ENCODE results near the gene GNMT. TPM values are rescaled to one million over a fixed set of nuclear protein-coding genes. Genes with fewer than 3 reads are reported as not detected.
A peak's percentile ranks its signal among the peaks of the same experiment; 100 is the strongest.

GNMT gene
- total and polyA plus RNA-seq, 9 of the 15 experiments (the other 6 are each of a cell fraction or from before 2014, with no cell fraction given), result 0.11 to 0.29 (median 0.15) TPM; not detected in 6

DNA sequence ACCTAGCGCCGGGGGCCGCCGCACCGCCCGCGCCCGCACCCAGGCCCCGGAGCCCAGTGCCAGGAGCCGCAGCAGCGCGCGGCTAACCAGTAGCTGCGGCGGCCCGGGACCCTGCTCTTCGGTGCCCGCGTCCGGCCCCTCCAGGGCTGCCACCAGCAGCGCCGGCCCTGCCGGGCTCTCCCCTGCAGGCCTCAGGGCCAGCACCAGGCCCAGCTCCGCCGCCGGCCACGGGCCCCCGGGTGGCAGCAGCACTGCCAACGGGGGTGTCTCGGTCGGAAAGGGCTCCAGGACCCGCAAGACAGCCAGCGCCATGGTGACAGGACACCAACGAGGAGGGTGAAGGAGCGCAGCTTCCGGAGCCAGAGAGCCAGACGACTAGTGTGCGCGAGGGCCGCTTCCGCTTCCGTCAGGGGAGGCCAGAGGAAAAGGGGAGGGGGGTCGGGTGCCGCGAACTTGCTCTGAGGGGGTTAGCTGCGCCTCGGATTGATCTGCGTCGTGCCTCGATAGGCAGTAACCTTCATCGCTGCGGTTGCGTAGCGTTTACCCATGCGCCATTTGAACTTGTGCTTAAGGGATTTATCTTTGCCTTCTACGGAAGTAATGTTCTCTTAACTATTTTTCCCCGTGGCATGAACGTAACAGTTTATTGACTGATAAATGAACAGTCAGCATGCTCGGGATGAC, 18.4 kb downstream of the GNMT start, which contains the start of gene PEX6 (continued):
- TF ChIP-seq, protein P1, sequence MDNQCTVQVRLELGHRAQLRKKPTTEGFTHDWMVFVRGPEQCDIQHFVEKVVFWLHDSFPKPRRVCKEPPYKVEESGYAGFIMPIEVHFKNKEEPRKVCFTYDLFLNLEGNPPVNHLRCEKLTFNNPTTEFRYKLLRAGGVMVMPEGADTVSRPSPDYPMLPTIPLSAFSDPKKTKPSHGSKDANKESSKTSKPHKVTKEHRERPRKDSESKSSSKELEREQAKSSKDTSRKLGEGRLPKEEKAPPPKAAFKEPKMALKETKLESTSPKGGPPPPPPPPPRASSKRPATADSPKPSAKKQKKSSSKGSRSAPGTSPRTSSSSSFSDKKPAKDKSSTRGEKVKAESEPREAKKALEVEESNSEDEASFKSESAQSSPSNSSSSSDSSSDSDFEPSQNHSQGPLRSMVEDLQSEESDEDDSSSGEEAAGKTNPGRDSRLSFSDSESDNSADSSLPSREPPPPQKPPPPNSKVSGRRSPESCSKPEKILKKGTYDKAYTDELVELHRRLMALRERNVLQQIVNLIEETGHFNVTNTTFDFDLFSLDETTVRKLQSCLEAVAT (IDR thresholded peaks at IDR 0.05), result peak in 1 of 2 experiments; percentile 70; a peak in 1 of 4 replicates
- TF ChIP-seq RBBP5 (IDR thresholded peaks at IDR 0.05; ENCODE audit: borderline replicate concordance, insufficient read depth, low read length, poor library complexity, severe bottlenecking) (peak; percentile 87), ZNF707 (CRISPR knock-in tag; conservative IDR thresholded peaks at IDR 0.05) (no peak), STAT5A (IDR thresholded peaks at IDR 0.05; ENCODE audit: borderline replicate concordance, low read length) (peak; percentile 18; the same call in 1 of the 2 replicates), SMAD4 (CRISPR knock-in tag; conservative IDR thresholded peaks at IDR 0.05) (0 out of 2 replicates have a peak, but pooled peaks have one; percentile 58), KAT7 (CRISPR knock-in tag; IDR thresholded peaks at IDR 0.05; ENCODE audit: borderline replicate concordance) (0 out of 2 replicates have a peak, but pooled peaks have one; percentile 73), ZNF384 (IDR thresholded peaks at IDR 0.05; ENCODE audit: low read depth, low read length) (no peak), ELF4 (CRISPR knock-in tag; IDR thresholded peaks at IDR 0.05) (peak; percentile 2; the same call in 1 of the 2 replicates), CBFA2T3 (IDR thresholded peaks at IDR 0.05) (no peak), TBL1XR1 (IDR thresholded peaks at IDR 0.05; ENCODE audit: low read length in 2 of 2) (0 out of 4 replicates have a peak, but pooled peaks of 1 of the 2 experiments have one; percentile 19), KDM5B (IDR thresholded peaks at IDR 0.05; ENCODE audit: insufficient replicate concordance, low read depth, low read length) (peak; percentile 84), NEUROD1 (IDR thresholded peaks at IDR 0.05; ENCODE audit: borderline replicate concordance, low read depth, low read length, partially characterized antibody) (peak; percentile 62), POLR2AphosphoS5 (IDR thresholded peaks at IDR 0.05; ENCODE audit: control insufficient read depth, insufficient read depth, low read depth, low read length) (peak; percentile 92), SPI1 (IDR thresholded peaks at IDR 0.05; ENCODE audit: borderline replicate concordance, low read depth, low read length) (peak; percentile 71; the same call in 1 of the 2 replicates)
- TF ChIP-seq, protein P2, sequence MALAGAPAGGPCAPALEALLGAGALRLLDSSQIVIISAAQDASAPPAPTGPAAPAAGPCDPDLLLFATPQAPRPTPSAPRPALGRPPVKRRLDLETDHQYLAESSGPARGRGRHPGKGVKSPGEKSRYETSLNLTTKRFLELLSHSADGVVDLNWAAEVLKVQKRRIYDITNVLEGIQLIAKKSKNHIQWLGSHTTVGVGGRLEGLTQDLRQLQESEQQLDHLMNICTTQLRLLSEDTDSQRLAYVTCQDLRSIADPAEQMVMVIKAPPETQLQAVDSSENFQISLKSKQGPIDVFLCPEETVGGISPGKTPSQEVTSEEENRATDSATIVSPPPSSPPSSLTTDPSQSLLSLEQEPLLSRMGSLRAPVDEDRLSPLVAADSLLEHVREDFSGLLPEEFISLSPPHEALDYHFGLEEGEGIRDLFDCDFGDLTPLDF (CRISPR knock-in tag; IDR thresholded peaks at IDR 0.05), result 0 out of 2 replicates have a peak, but pooled peaks have one; percentile 11
- TF ChIP-seq, protein P3, sequence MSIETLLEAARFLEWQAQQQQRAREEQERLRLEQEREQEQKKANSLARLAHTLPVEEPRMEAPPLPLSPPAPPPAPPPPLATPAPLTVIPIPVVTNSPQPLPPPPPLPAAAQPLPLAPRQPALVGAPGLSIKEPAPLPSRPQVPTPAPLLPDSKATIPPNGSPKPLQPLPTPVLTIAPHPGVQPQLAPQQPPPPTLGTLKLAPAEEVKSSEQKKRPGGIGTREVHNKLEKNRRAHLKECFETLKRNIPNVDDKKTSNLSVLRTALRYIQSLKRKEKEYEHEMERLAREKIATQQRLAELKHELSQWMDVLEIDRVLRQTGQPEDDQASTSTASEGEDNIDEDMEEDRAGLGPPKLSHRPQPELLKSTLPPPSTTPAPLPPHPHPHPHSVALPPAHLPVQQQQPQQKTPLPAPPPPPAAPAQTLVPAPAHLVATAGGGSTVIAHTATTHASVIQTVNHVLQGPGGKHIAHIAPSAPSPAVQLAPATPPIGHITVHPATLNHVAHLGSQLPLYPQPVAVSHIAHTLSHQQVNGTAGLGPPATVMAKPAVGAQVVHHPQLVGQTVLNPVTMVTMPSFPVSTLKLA (conservative IDR thresholded peaks at IDR 0.05), result peak; percentile 56 to 81; a peak in 3 of 4 replicates
- TF ChIP-seq, protein P4, sequence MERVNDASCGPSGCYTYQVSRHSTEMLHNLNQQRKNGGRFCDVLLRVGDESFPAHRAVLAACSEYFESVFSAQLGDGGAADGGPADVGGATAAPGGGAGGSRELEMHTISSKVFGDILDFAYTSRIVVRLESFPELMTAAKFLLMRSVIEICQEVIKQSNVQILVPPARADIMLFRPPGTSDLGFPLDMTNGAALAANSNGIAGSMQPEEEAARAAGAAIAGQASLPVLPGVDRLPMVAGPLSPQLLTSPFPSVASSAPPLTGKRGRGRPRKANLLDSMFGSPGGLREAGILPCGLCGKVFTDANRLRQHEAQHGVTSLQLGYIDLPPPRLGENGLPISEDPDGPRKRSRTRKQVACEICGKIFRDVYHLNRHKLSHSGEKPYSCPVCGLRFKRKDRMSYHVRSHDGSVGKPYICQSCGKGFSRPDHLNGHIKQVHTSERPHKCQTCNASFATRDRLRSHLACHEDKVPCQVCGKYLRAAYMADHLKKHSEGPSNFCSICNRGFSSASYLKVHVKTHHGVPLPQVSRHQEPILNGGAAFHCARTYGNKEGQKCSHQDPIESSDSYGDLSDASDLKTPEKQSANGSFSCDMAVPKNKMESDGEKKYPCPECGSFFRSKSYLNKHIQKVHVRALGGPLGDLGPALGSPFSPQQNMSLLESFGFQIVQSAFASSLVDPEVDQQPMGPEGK (CRISPR knock-in tag; IDR thresholded peaks at IDR 0.05; ENCODE audit: borderline replicate concordance), result no peak
- TF ChIP-seq, protein P5, sequence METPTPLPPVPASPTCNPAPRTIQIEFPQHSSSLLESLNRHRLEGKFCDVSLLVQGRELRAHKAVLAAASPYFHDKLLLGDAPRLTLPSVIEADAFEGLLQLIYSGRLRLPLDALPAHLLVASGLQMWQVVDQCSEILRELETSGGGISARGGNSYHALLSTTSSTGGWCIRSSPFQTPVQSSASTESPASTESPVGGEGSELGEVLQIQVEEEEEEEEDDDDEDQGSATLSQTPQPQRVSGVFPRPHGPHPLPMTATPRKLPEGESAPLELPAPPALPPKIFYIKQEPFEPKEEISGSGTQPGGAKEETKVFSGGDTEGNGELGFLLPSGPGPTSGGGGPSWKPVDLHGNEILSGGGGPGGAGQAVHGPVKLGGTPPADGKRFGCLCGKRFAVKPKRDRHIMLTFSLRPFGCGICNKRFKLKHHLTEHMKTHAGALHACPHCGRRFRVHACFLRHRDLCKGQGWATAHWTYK (CRISPR knock-in tag; IDR thresholded peaks at IDR 0.05), result peak; percentile 36; the same call in 1 of the 2 replicates

All from K562 (cell line).